Mesendoderm (in vitro differentiated cells): Measurements from ENCODE around the gene MLLT6.

Experiments
- DNase-seq: peaks from one replicate; pipeline ENCODE4 v3.0.0; 2013
- H2AK5ac ChIP-seq: 2 replicates; pipeline ENCODE4 v1.6.1; 2013; ENCODE audit warnings: low read length, inconsistent platforms
- H2BK120ac ChIP-seq: 2 replicates; pipeline ENCODE4 v1.6.1; 2013; ENCODE audit warnings: low read depth, mild to moderate bottlenecking, low read length, moderate library complexity, mixed read lengths
- H2BK15ac ChIP-seq: replicated peaks from 2 replicates; pipeline ENCODE4 v1.6.1; 2013; ENCODE audit warnings: low read depth, mild to moderate bottlenecking, moderate library complexity
- H2BK5ac ChIP-seq: 2 replicates; pipeline ENCODE4 v1.6.1; 2013; ENCODE audit warnings: low read length, inconsistent platforms
- H3K18ac ChIP-seq: 2 replicates; pipeline ENCODE4 v1.6.1; 2013; ENCODE audit warnings: mild to moderate bottlenecking, low read length, mixed read lengths
- H3K23ac ChIP-seq: one replicate; pipeline ENCODE4 v1.6.1; 2013; ENCODE audit warnings: low read length
- H3K27ac ChIP-seq: 2 replicates; pipeline ENCODE4 v1.5.1; 2013; ENCODE audit warnings: low read depth, mild to moderate bottlenecking, inconsistent platforms, low read length, moderate library complexity
- H3K27me3 ChIP-seq: 2 replicates; pipeline ENCODE4 v1.6.1; 2013; ENCODE audit warnings: low read length, control low read depth, mild to moderate bottlenecking, inconsistent platforms; ENCODE audit not compliant: insufficient read depth, poor library complexity
- H3K36me3 ChIP-seq: 2 replicates; pipeline ENCODE4 v1.6.1; 2013; ENCODE audit warnings: low read length, inconsistent platforms; ENCODE audit not compliant: control insufficient read depth, insufficient read depth
- H3K4ac ChIP-seq: one replicate; pipeline ENCODE4 v1.6.1; 2013; ENCODE audit warnings: low read depth, mild to moderate bottlenecking, low read length, moderate library complexity
- H3K4me1 ChIP-seq: 2 replicates; pipeline ENCODE4 v1.6.1; 2013; ENCODE audit warnings: low read depth, low read length, inconsistent platforms; ENCODE audit not compliant: control insufficient read depth
- H3K4me2 ChIP-seq: 2 replicates; pipeline ENCODE4 v1.6.1; 2013; ENCODE audit warnings: low read length
- H3K4me3 ChIP-seq: 2 replicates; pipeline ENCODE4 v1.5.1; 2013; ENCODE audit warnings: mild to moderate bottlenecking, low read length
- H3K56ac ChIP-seq: one replicate; pipeline ENCODE4 v1.6.1; 2013; ENCODE audit warnings: low read length
- H3K79me1 ChIP-seq: 2 replicates; pipeline ENCODE4 v1.6.1; 2013; ENCODE audit warnings: low read length, inconsistent platforms
- H3K79me2 ChIP-seq: 2 replicates; pipeline ENCODE4 v1.6.1; 2013; ENCODE audit warnings: mild to moderate bottlenecking, low read length; ENCODE audit not compliant: control insufficient read depth, insufficient read depth
- H3K9ac ChIP-seq: 2 replicates; pipeline ENCODE4 v1.6.1; 2013; ENCODE audit warnings: low read length, inconsistent platforms
- H4K5ac ChIP-seq: one replicate; pipeline ENCODE4 v1.6.1; 2013; ENCODE audit warnings: low read length
- H4K8ac ChIP-seq: one replicate; pipeline ENCODE4 v1.6.1; 2013; ENCODE audit warnings: low read depth, mild to moderate bottlenecking, control low read depth, low read length, moderate library complexity
- WGBS: extraction: QIAGEN DNeasy Blood & Tissue Kit; methylation state at CpG from one replicate; pipeline ENCODE4 v1.1.7; 2013; ENCODE audit warnings: low lambda C conversion rate, missing lambda C conversion rate; ENCODE audit not compliant: insufficient coverage; ENCODE audit errors: extremely low coverage; 5-methylcytosine and 5-hydroxymethylcytosine counted together

Gene MLLT6

GRCh38 chr17:38669520-38669919, 35.6 kb upstream of the MLLT6 start:
- Histone ChIP-seq H3K4ac (no peak overlapping the region), H3K23ac (no peak overlapping the region), H3K4me1 (peaks cover 4% of the 10 kb centered on the region), H2BK120ac (no peak overlapping the region), H3K4me2 (no peak overlapping the region), H4K8ac (no peak overlapping the region), H3K27me3 (peaks cover 45% of the 10 kb centered on the region), H3K27ac (no peak overlapping the region), H3K4me3 (no peak overlapping the region), H2BK15ac (no peak overlapping the region), H2AK5ac (no peak overlapping the region), H3K18ac (no peak overlapping the region), H3K9ac (no peak overlapping the region), H4K5ac (no peak overlapping the region), H3K36me3 (no peaks in the 10 kb centered on the region), H3K79me1 (no peaks in the 10 kb centered on the region), H3K79me2 (no peaks in the 10 kb centered on the region), H3K56ac (no peak overlapping the region), H2BK5ac (no peak overlapping the region)
- WGBS, result no CpG with 5 or more reads among the region's 6 CpGs
- no peak for DNase-seq

DNA sequence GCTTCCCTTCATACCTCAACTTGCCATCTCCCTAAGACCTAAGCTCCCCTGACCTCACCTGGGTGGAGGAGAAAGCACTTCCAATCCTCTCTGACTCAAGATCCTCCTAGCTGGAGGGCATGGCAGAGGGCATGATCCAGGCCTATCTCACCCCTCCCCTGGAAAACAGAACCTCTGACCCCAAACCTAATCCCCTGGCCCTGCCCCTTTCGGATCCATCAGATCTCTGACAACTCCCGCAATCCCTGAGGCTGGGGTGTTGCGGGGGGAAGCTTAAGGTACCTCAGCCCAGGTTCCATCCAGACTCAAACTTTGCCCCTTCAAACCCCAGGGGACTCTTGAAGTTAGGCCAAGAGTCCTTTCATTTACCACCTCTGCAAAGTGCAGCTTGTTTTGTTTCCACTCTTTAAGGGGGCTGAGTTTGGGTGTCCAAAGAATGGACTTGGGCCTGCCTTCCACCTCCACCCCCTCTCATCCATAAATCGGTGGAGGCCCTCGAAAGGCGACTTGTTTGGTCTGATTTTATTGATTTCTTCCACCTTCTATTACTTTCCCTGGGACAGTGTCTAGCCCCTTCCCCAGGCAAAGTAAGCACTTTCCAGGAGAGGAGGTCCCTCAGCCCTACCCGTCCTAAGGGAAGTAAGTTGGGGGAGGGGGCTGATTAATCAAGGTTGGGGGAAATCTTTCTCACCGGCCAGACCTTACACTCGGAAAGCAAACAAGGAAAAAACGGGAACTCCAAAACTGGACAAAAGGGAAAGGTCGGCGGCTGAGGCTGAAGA, 32.9 kb upstream of the MLLT6 start:
- no peak overlapping the region for H2BK5ac ChIP-seq
- no peak overlapping the region for H3K23ac ChIP-seq
- H3K56ac ChIP-seq, result peak overlapping the region; percentile 46
- no peaks in the 10 kb centered on the region for H3K36me3 ChIP-seq
- no peaks in the 10 kb centered on the region for H3K79me1 ChIP-seq
- no peak overlapping the region for H2AK5ac ChIP-seq
- peak; percentile 63 for DNase-seq
- no peak overlapping the region for H3K4me3 ChIP-seq
- H3K4me1 ChIP-seq, result peaks cover 4% of the 10 kb centered on the region
- no peak overlapping the region for H2BK120ac ChIP-seq
- no peak overlapping the region for H2BK15ac ChIP-seq
- no peak overlapping the region for H4K8ac ChIP-seq
- no peak overlapping the region for H4K5ac ChIP-seq
- no peaks in the 10 kb centered on the region for H3K79me2 ChIP-seq
- peak overlapping the region; percentile 31 for H3K9ac ChIP-seq
- peaks cover 47% of the 10 kb centered on the region for H3K27me3 ChIP-seq
- no peak overlapping the region for H3K18ac ChIP-seq
- H3K4ac ChIP-seq, result no peak overlapping the region
- H3K27ac ChIP-seq, result no peak overlapping the region
- H3K4me2 ChIP-seq, result peak overlapping the region; percentile 42
- WGBS, result no CpG with 5 or more reads among the region's 12 CpGs

DNA sequence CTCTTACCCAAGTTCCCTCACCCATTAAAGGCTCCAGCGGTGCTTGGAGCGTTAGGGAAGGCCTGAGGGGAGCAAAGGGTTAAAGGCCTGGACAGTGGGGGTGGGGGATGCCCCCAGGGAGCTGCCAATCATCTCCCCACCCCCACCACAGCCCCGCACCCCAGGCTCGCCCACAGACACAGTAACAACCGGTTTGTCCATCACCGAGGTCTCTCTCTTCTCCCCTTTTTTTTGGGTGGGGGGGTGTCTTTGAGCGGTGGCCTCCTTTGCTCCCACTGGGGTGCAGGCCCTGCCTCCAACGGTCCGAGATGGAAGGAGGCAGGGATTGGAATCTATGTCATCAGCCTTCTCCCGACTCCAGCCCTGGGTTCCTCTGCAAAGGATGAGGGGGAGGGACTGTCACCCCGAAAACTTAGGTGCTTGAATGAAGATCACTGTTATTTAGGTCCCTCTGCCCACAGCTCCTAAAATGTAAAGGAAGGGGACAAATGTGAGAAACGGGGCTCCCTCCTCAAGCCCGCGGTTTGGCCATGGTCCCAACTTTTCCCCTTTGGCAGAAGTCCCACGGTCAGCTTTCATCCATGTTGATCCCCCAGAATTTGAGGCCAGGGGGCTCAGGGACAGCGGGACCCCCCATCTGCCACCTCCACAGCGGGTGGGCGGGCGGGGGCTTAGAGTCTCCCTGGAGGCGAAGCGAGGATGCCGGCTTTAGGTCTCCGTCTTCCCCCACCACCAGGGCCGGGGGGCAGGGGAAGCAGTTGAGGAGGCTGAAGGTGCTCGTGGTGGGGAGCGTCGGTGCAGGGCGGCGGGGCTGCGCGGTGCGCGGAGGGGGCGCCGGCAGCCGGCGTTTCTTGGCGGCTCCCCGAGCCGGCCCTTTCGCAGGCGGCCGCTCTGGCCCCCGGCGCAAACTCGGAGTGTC, 32.0 kb upstream of the MLLT6 start:
- H3K27me3 ChIP-seq, result peaks cover 47% of the 10 kb centered on the region

GRCh38 chr17:38673707-38674013, 31.4 kb upstream of the MLLT6 start:
- Histone ChIP-seq H3K23ac (no peak overlapping the region), H3K56ac (peak overlapping the region; percentile 60), H2BK5ac (no peak overlapping the region), H4K5ac (no peak overlapping the region), H3K4ac (no peak overlapping the region), H3K9ac (peak overlapping the region; percentile 60), H3K36me3 (no peaks in the 10 kb centered on the region), H3K27me3 (peaks cover 42% of the 10 kb centered on the region), H3K4me2 (peak overlapping the region; percentile 71), H3K79me2 (no peaks in the 10 kb centered on the region), H3K27ac (no peak overlapping the region), H3K18ac (peak overlapping the region; percentile 70), H3K4me1 (peaks cover 4% of the 10 kb centered on the region), H2AK5ac (no peak overlapping the region), H2BK15ac (no peak overlapping the region), H3K4me3 (no peak overlapping the region), H4K8ac (no peak overlapping the region), H3K79me1 (no peaks in the 10 kb centered on the region), H2BK120ac (no peak overlapping the region)
- peak; percentile 51 for DNase-seq
- no CpG with 5 or more reads among the region's 41 CpGs for WGBS

More for the DNA sequence above, 32.0 kb upstream of the MLLT6 start:
- Histone ChIP-seq H2BK5ac (no peak overlapping the region), H2AK5ac (no peak overlapping the region), H4K8ac (no peak overlapping the region), H3K9ac (peak overlapping the region; percentile 26), H3K27ac (no peak overlapping the region), H3K23ac (peak overlapping the region; percentile 85), H3K4me1 (peaks cover 4% of the 10 kb centered on the region), H4K5ac (no peak overlapping the region), H3K36me3 (no peaks in the 10 kb centered on the region), H3K79me2 (no peaks in the 10 kb centered on the region), H3K79me1 (no peaks in the 10 kb centered on the region), H2BK15ac (no peak overlapping the region), H3K4ac (no peak overlapping the region), H3K4me2 (peak overlapping the region; percentile 64), H3K18ac (peak overlapping the region; percentile 32), H2BK120ac (no peak overlapping the region), H3K56ac (peak overlapping the region; percentile 46), H3K4me3 (no peak overlapping the region)
- no CpG with 5 or more reads among the region's 46 CpGs for WGBS
- peak; percentile 27 for DNase-seq

DNA sequence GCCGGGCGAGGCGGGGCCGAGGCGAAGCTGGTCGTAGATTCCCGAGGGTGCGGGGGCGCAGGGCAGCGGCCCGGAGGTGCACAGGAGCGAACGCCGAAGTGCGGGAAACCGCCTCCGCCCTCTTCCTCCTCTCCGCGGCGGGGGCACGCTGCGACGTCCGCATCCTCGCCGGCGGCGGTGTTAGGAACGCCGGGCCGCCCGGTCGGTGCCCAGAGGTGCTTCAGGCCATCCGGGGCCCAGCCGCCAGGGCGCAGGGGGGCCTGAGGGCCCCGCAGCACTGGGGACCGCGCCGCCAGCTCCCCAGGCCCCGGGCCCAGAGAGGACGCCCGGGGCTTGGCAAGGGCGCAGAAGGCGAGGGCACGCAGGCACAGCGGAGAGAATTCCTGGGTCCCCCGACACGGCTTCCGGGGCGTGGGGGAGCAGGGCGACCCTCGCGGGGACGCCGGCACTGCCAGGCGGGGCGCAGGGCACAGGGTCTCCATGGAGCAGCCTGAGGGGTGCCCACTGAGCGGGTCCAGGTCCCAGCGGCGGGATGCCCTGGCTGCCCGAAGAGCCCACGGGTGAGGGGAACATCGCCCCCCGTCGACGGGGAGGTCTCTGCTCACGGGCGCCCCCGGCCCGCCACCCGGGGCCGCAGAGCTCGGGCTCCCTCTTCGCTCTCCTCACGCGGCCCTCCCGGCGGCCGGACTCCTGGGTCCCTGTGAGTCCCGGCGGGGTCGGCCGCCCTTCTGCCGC, 30.9 kb upstream of the MLLT6 start:
- Histone ChIP-seq H3K4me3 (peak overlapping the region; percentile 40), H3K18ac (peak overlapping the region; percentile 70), H3K4me1 (peaks cover 4% of the 10 kb centered on the region), H4K8ac (no peak overlapping the region), H2AK5ac (no peak overlapping the region), H4K5ac (no peak overlapping the region), H2BK5ac (no peak overlapping the region), H3K79me2 (no peaks in the 10 kb centered on the region), H3K9ac (peak overlapping the region; percentile 60), H3K79me1 (no peaks in the 10 kb centered on the region), H3K23ac (peak overlapping the region; percentile 45), H3K27ac (no peak overlapping the region), H2BK15ac (no peak overlapping the region), H3K4me2 (peak overlapping the region; percentile 71), H2BK120ac (no peak overlapping the region), H3K56ac (peak overlapping the region; percentile 60), H3K27me3 (peaks cover 37% of the 10 kb centered on the region), H3K4ac (peak overlapping the region; percentile 39), H3K36me3 (no peaks in the 10 kb centered on the region)
- DNase-seq, result no peak
- WGBS, result no CpG with 5 or more reads among the region's 85 CpGs
